Heart right ventricle (tissue), 16 donors: ENCODE measurements around the gene DGKI. TPM values are rescaled to one million over a fixed set of nuclear protein-coding genes. Genes with fewer than 3 reads are reported as not detected.
A peak's percentile ranks its signal among the peaks of the same experiment; 100 is the strongest.

ENCODE experiments used
- ATAC-seq, 8 donors: fragments of 200-7000 bp; cut with Tn5 transposase; one replicate each; pipeline ENCODE4 v1.9.1; 2020; ENCODE audit warnings: mild to moderate bottlenecking in 8 of 8, moderate library complexity in 8 of 8, moderate number of reproducible peaks in 1 of 8
- DNase-seq, 2 donors: peaks; one replicate each; pipeline ENCODE4 v3.0.0-alpha.2; 2020
- H3K27ac ChIP-seq, 10 donors: fragments of 200-600 bp; sonication (generic) in 2 of 10; one replicate each; pipeline versions ENCODE4 v1.5.0 to v1.8.0; 2020 to 2022; ENCODE audit warnings: mild to moderate bottlenecking in 3 of 10
- H3K27me3 ChIP-seq, 7 donors: fragments of 200-600 bp; one replicate each; pipeline ENCODE4 v1.8.0; 2021 to 2022; ENCODE audit warnings: mild to moderate bottlenecking in 2 of 7
- H3K36me3 ChIP-seq, 9 donors: fragments of 200-600 bp; sonication (generic) in 1 of 9; one replicate each; pipeline versions ENCODE4 v1.5.0 to v1.8.0; 2020 to 2022; ENCODE audit warnings: mild to moderate bottlenecking in 2 of 9
- H3K4me1 ChIP-seq, 9 donors: fragments of 200-600 bp; sonication (generic) in 1 of 9; one replicate each; pipeline versions ENCODE4 v1.5.0 to v1.8.0; 2020 to 2022; ENCODE audit warnings: mild to moderate bottlenecking in 4 of 9
- H3K4me3 ChIP-seq, 10 donors: fragments of 200-600 bp; sonication (generic) in 2 of 10; one replicate each; pipeline versions ENCODE4 v1.5.0 to v1.8.0; 2020 to 2022; ENCODE audit warnings: mild to moderate bottlenecking in 7 of 10, moderate library complexity in 2 of 10
- H3K9me3 ChIP-seq, 11 donors: fragments of 200-600 bp in 10 of 11; sonication (generic) in 2 of 11; one replicate each; pipeline versions ENCODE4 v1.5.0 to v1.8.0; 2013 to 2022; ENCODE audit warnings: mild to moderate bottlenecking in 2 of 11, control low read depth in 1 of 11, moderate library complexity in 1 of 11
- CTCF ChIP-seq, 9 donors: fragments of 200-600 bp; sonication (generic) in 2 of 9; IDR thresholded peaks; one replicate each; pipeline versions ENCODE4 v1.5.0 to v1.8.0; 2021 to 2022; ENCODE audit warnings: antibody characterized with exemption in 9 of 9, mild to moderate bottlenecking in 5 of 9, moderate library complexity in 1 of 9
- whole genome bisulfite sequencing, 2 donors: extraction: QIAGEN DNeasy Blood & Tissue Kit; methylation state at CpG; one replicate each; pipeline ENCODE4 v1.1.7; 2013; ENCODE audit warnings: inconsistent platforms in 1 of 2; 5-methylcytosine and 5-hydroxymethylcytosine counted together
- intact Hi-C, 10 donors: fragments of 100-400 bp; cut with DNase I; formaldehyde crosslinking; loops; one replicate each; pipeline versions ENCODE4 v1.11.1 to v1.14.2; 2022
- polyA plus RNA-seq, 2 donors: library from polyadenylated mRNA; stranded (reverse); fragments of 200-250 nt; gene quantifications; one replicate each; pipeline ENCODE4 v1.2.3, GENCODE V29; 2013
- total RNA-seq, 10 donors: library from RNA; stranded (reverse); fragmentation: NEBNext Ultra II Directional in 3 of 10; extraction: Animal tissue kit (Norgen Biotek cat#: 25700) in 3 of 10; gene quantifications; one replicate each; pipeline versions ENCODE4 v1.2.1 to v1.2.4, GENCODE V29; 2021 to 2023
- donor health status: Arrhythmogenic right ventricular cardiomyopathy.
- donor health status: ischemic (EF 13 %, LVEDD 7.1; RV severe dilation, severe dysfunction).
- donor health status: healthy with polysubstance abuse.
- donor health status: DM: no; HTN: yes; CAD: no.
- donor health status: DM: no; HTN: no; CAD: no.
- donor health status: ischemic (EF 25% LVEDD 6.9; RV normal size, moderate dysfunction).
- donor health status: ischemic (EF 25% LVEDD 5.7; RV mildly dilated, moderate dysfunction).
- donor health status: healthy.
- donor health status: DM: yes; HTN: yes; CAD: no.
- donor health status: Ischemic cardiomyopathy.
- donor health status: ischemic (EF 35%, LVEDD 5.7; RV mildly dilated, moderate dysfunction).
- donor health status: nonischemic (EF 11% LVEDD 7.7; RV severe dilation, severe dysfunction).
- donor health status: DM: yes; HTN: yes; CAD: no.
- donor health status: PGD.
- donor health status: ischemic (EF 29% LVEDD 5.4; RV normal size, mild dysfunction).
- donor health status: nonischemic (EF 23%, LVEDD 6.1; RV moderate dilation, normal function).

Gene DGKI
- total and polyA plus RNA-seq, 12 donors, result 0.16 to 2.6 (median 1.2) TPM

GRCh38 chr7:137871170-137871915 is 24.6 kb upstream of the DGKI start:
- no peaks in the 10 kb centered on the region for H3K27me3 ChIP-seq
- intact Hi-C loops, result no loop called here
- no peak for DNase-seq
- 86% methylated on average over 7 of the region's 7 CpGs for WGBS, 2 donors
- no peak overlapping the region for H3K4me3 ChIP-seq
- H3K9me3 ChIP-seq, result peaks cover 0 to 9% (median 0%) of the 10 kb centered on the region in 11 donors
- peaks cover 0 to 47% (median 3%) of the 10 kb centered on the region in 9 donors for H3K36me3 ChIP-seq
- peak in 6 of 8 donors; percentile 7 to 81 (median 50) for ATAC-seq
- TF ChIP-seq CTCF (IDR thresholded peaks at IDR 0.05), result no peak
- peaks cover 0 to 43% (median 28%) of the 10 kb centered on the region in 9 donors for H3K4me1 ChIP-seq
- peak overlapping the region in 2 of 10 donors; percentile 18 to 46 for H3K27ac ChIP-seq

DNA sequence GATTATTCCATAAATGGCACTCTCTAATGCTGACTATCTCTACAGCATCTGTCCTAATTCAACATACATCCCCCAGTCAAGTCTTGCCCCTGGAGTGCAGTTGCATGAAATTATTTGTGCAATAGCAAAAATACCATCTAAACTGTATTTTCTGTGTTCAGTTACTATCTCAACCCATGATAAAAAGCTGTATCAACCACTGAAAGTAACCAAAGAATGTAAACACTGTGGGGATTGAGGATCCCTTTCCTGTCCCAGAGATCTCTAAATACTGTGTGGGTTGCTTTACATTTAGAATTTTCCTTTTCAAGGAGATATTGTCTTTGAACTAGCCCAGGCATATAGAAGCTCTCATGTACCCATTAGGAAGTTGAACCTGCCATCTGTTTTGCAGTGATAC is 23.9 kb upstream of the DGKI start:
- H3K9me3 ChIP-seq, result peaks cover 0 to 15% (median 4%) of the 10 kb centered on the region in 11 donors
- no peak overlapping the region for H3K4me3 ChIP-seq
- H3K27me3 ChIP-seq, result no peaks in the 10 kb centered on the region
- H3K4me1 ChIP-seq, result peaks cover 0 to 41% (median 25%) of the 10 kb centered on the region in 9 donors
- H3K27ac ChIP-seq, result peak overlapping the region in 2 of 10 donors; percentile 18 to 46
- peaks cover 0 to 49% (median 6%) of the 10 kb centered on the region in 9 donors for H3K36me3 ChIP-seq
- intact Hi-C loops, result no loop called here
- TF ChIP-seq CTCF (IDR thresholded peaks at IDR 0.05), result no peak
- ATAC-seq, result no peak
- DNase-seq, result no peak

DNA sequence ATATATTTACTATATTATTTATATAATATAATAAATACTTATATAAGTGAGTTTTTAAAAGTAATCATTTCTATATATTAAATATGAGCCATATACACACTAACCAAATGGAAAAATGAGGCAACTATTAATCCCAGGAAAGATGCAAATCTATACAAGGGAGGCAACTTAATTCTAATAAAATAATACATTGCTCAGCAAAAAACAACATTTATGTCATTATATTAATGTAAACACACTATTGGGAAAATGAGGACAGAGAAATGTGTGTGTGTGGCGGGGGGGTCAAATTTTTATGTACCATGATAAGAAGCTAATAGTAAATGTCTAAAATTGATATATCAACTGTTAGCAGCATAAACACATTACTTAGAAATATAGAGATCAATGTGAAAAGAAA is 23.3 kb upstream of the DGKI start:
- no peak for TF ChIP-seq CTCF (IDR thresholded peaks at IDR 0.05)
- intact Hi-C loops, result no loop called here
- H3K4me1 ChIP-seq, result peaks cover 0 to 36% (median 19%) of the 10 kb centered on the region in 9 donors
- peaks cover 0 to 19% (median 6%) of the 10 kb centered on the region in 11 donors for H3K9me3 ChIP-seq
- ATAC-seq, result no peak
- 95 to 99% methylated on average over 1 of the region's 1 CpG for WGBS, 2 donors
- no peak for DNase-seq
- no peaks in the 10 kb centered on the region for H3K27me3 ChIP-seq
- no peak overlapping the region for H3K4me3 ChIP-seq
- H3K36me3 ChIP-seq, result peaks cover 0 to 49% (median 8%) of the 10 kb centered on the region in 9 donors
- H3K27ac ChIP-seq, result no peak overlapping the region

DNA sequence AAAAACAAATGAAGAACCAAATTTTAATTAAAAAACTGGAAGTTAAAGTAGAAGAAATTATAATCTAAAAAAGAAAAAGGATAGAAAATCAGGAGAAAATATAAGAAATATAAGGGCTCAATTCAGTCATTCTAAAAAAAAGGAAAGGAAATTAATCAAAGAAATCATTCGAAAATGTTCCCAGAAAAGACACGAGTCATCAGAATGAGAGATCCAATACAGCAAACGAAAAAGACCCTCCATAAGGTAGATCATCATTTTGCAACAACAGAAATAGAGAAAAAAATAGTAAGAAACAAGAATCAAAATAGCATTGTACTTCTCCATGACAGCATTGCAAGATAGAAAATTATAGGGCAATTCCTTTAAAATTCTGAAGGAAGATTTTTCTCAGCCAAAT is 22.5 kb upstream of the DGKI start:
- Histone ChIP-seq H3K27me3 (no peaks in the 10 kb centered on the region), H3K4me1 (peaks cover 0 to 28% (median 13%) of the 10 kb centered on the region in 9 donors), H3K9me3 (peaks cover 0 to 19% (median 6%) of the 10 kb centered on the region in 11 donors), H3K27ac (no peak overlapping the region), H3K4me3 (no peak overlapping the region), H3K36me3 (peaks cover 0 to 55% (median 8%) of the 10 kb centered on the region in 9 donors)
- intact Hi-C loops, result no loop called here
- DNase-seq (no peak), ATAC-seq (no peak)
- WGBS, 2 donors, result 97 to 100% methylated on average over 3 of the region's 3 CpGs
- TF ChIP-seq CTCF (IDR thresholded peaks at IDR 0.05), result no peak
